GM23248 (cell line): ENCODE data around the gene BATF. TPM values are rescaled to one million over a fixed set of nuclear protein-coding genes. Genes with fewer than 3 reads are reported as not detected.

Source experiments
- DNase-seq: peaks from one replicate; pipeline ENCODE4 v3.0.0-alpha.2; 2015
- H2AFZ ChIP-seq: fragments of 200-600 bp; sonication (generic); 2 replicates; pipeline ENCODE4 v1.6.1; 2016; ENCODE audit warnings: antibody characterized with exemption
- H3F3A ChIP-seq: fragments of 200-600 bp; sonication (generic); 2 replicates; pipeline ENCODE4 v1.6.1; 2016; ENCODE audit warnings: mild to moderate bottlenecking, antibody characterized with exemption, mixed run types; ENCODE audit not compliant: insufficient read depth
- H3K27ac ChIP-seq: fragments of 200-600 bp; sonication (generic); 2 replicates; pipeline ENCODE4 v1.5.1; 2016; ENCODE audit warnings: mild to moderate bottlenecking
- H3K27me3 ChIP-seq: fragments of 200-600 bp; sonication (generic); replicated peaks from 2 replicates; pipeline ENCODE4 v1.6.1; 2016; ENCODE audit warnings: mild to moderate bottlenecking; ENCODE audit not compliant: insufficient read depth
- H3K36me3 ChIP-seq: fragments of 200-600 bp; sonication (generic); 2 replicates; pipeline ENCODE4 v1.6.1; 2016; ENCODE audit warnings: low read depth, mild to moderate bottlenecking
- H3K4me1 ChIP-seq: fragments of 200-600 bp; sonication (generic); 2 replicates; pipeline ENCODE4 v1.6.1; 2016; ENCODE audit warnings: mild to moderate bottlenecking; ENCODE audit not compliant: insufficient read depth
- H3K4me2 ChIP-seq: fragments of 200-600 bp; sonication (generic); one replicate; pipeline ENCODE4 v1.6.1; 2016; ENCODE audit warnings: mild to moderate bottlenecking; ENCODE audit not compliant: unreplicated experiment
- H3K4me3 ChIP-seq: fragments of 200-600 bp; sonication (generic); 2 replicates; pipeline ENCODE4 v1.5.1; 2016; ENCODE audit warnings: mild to moderate bottlenecking
- H3K79me2 ChIP-seq: fragments of 200-600 bp; sonication (generic); 2 replicates; pipeline ENCODE4 v1.6.1; 2016; ENCODE audit warnings: mild to moderate bottlenecking; ENCODE audit not compliant: insufficient read depth
- H3K9ac ChIP-seq: fragments of 200-600 bp; sonication (generic); 2 replicates; pipeline ENCODE4 v1.6.1; 2016; ENCODE audit warnings: mild to moderate bottlenecking
- H3K9me2 ChIP-seq: fragments of 200-600 bp; sonication (generic); 2 replicates; pipeline ENCODE4 v1.6.1; 2016; ENCODE audit warnings: mixed run types, mild to moderate bottlenecking, moderate library complexity; ENCODE audit not compliant: insufficient read depth
- H3K9me3 ChIP-seq: fragments of 200-600 bp; sonication (generic); one replicate; pipeline ENCODE4 v1.6.1; 2017; ENCODE audit warnings: low read depth
- H4K20me1 ChIP-seq: fragments of 200-600 bp; sonication (generic); 2 replicates; pipeline ENCODE4 v1.6.0; 2016; ENCODE audit not compliant: insufficient read depth
- EZH2 ChIP-seq: fragments of 200-600 bp; sonication (generic); IDR thresholded peaks from 2 replicates; pipeline ENCODE4 v1.6.1; 2018; ENCODE audit warnings: antibody characterized with exemption, mild to moderate bottlenecking; ENCODE audit not compliant: insufficient read depth, poor library complexity, severe bottlenecking
- EZH2phosphoT487 ChIP-seq: fragments of 200-600 bp; sonication (generic); IDR thresholded peaks from 2 replicates; pipeline ENCODE4 v1.6.1; 2018; ENCODE audit warnings: antibody characterized with exemption, moderate library complexity, mild to moderate bottlenecking, low read depth; ENCODE audit not compliant: insufficient read depth
- WGBS, 2 experiments: methylation state at CpG; one replicate each; pipeline ENCODE4 v1.1.6; 2015 to 2017; ENCODE audit warnings: low lambda C conversion rate in 2 of 2, low coverage in 1 of 2; ENCODE audit errors: missing lambda C conversion rate in 2 of 2; 5-methylcytosine and 5-hydroxymethylcytosine counted together
- in situ Hi-C: fragments of 300-500 bp; cut with MboI; formaldehyde crosslinking; loops from 2 replicates; pipeline ENCODE4 v1.15.0; 2020
- polyA plus RNA-seq: library from polyadenylated mRNA; unstranded; fragments of >200 nt; fragmentation: Nextera tagmentation; extraction: Ambion mirVana; gene quantifications from 2 replicates; pipeline ENCODE4 v1.2.1, GENCODE V29; 2016
- total RNA-seq: library from RNA; depleted of rRNA; stranded (reverse); fragments of >200 nt; shearing (Covaris generic); gene quantifications from 2 replicates; pipeline ENCODE4 v1.2.3, GENCODE V29; 2014

BATF gene
- total and polyA plus RNA-seq, 2 experiments from 2014 or later = not detected

DNA sequence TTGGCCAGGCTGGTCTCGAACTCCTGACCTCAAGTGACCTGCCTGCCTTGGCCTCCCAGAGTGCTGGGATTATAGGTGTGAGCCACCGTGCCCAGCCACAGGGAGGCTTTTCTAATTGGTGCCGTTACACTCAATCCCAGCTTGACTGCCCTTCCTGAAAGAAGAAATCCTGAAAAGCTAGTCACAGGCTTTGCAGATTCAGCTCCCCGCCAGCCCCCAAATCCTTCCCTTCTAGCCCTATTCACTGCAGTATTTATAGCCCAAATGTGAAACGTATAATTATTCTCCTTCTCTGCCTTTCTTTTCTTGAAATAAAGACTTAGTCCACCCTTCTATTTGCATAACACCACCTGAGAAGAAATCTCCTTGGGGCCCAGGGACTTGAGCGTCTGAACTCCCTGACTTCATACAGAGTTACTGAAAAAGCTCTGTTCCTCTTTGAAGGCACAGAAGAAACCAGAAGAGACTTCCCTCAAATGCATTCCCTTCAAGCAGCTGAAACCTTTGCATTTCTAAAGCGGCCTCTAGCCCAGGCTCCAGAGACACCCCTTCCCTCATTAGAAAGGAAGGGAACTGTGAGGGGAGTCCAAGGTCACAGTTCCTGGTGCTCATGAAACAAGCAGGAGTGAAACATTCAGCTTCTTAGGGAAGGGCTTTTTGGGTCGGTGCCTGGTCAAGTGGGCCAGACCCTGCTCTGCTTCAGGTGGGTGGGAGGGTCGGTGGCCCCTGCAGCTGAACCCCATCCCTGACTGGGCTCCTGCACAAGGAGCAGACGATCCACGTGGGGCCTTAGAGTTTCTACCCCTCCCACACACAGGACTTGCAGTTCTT, 42.3 kb upstream of the BATF start:
- no peaks in the 10 kb centered on the region for H4K20me1 ChIP-seq
- peaks cover 6% of the 10 kb centered on the region; the same call in 1 of the 2 replicates for H3F3A ChIP-seq
- no peaks in the 10 kb centered on the region for H3K4me1 ChIP-seq
- H3K9me2 ChIP-seq = no peaks in the 10 kb centered on the region
- H2AFZ ChIP-seq = no peak overlapping the region
- H3K9ac ChIP-seq = no peak overlapping the region
- no peak overlapping the region for H3K4me2 ChIP-seq
- in situ Hi-C loops = loop anchor here (10.0 kb wide), 1 partner anchor 165 kb away; no protein-coding TSS in a partner anchor
- 31 to 35% methylated on average over 11 of the region's 11 CpGs for WGBS, 2 experiments
- H3K27me3 ChIP-seq = no peaks in the 10 kb centered on the region
- no peaks in the 10 kb centered on the region for H3K79me2 ChIP-seq
- TF ChIP-seq EZH2 = no peak
- no peak for TF ChIP-seq EZH2phosphoT487
- H3K9me3 ChIP-seq = no peaks in the 10 kb centered on the region
- no peak overlapping the region for H3K4me3 ChIP-seq
- peaks cover 19% of the 10 kb centered on the region for H3K36me3 ChIP-seq
- no peak overlapping the region for H3K27ac ChIP-seq
- no peak for DNase-seq

DNA sequence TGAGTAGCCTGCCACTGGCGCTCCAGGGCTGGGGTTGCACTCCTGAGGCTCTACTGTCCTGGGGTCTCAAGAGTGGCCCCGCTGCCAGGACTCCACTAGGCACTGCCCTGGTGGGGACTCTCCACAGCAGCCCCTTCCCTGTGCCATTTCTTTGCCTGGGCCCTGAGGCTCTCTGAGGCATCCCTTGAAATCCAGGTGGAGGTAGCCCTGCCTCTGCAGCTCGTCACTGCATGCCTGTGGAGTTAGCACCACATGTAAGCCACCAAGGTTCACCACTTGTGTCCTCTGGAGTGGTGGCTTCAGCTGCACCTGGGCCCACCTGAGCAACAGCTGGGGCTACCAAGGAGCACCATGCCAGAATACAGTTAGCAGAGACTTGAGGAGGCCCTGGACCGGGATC, 39.9 kb upstream of the BATF start:
- no peak overlapping the region for H3K4me2 ChIP-seq
- TF ChIP-seq EZH2 (no peak), EZH2phosphoT487 (no peak)
- no peaks in the 10 kb centered on the region for H3K27me3 ChIP-seq
- no peaks in the 10 kb centered on the region; the same call in 1 of the 2 replicates for H3K36me3 ChIP-seq
- no peaks in the 10 kb centered on the region for H3K79me2 ChIP-seq
- no peak overlapping the region for H3K9ac ChIP-seq
- no peak for DNase-seq
- peaks cover 6% of the 10 kb centered on the region; the same call in 1 of the 2 replicates for H3F3A ChIP-seq
- H2AFZ ChIP-seq = no peak overlapping the region
- in situ Hi-C loops = loop anchor here (10.0 kb wide), 1 partner anchor 168 kb away; no protein-coding TSS in a partner anchor
- H3K27ac ChIP-seq = no peak overlapping the region
- 83 to 85% methylated on average over 4 of the region's 4 CpGs for WGBS, 2 experiments
- no peaks in the 10 kb centered on the region for H4K20me1 ChIP-seq
- no peak overlapping the region for H3K4me3 ChIP-seq
- no peaks in the 10 kb centered on the region for H3K9me3 ChIP-seq
- H3K9me2 ChIP-seq = no peaks in the 10 kb centered on the region
- H3K4me1 ChIP-seq = no peaks in the 10 kb centered on the region

DNA sequence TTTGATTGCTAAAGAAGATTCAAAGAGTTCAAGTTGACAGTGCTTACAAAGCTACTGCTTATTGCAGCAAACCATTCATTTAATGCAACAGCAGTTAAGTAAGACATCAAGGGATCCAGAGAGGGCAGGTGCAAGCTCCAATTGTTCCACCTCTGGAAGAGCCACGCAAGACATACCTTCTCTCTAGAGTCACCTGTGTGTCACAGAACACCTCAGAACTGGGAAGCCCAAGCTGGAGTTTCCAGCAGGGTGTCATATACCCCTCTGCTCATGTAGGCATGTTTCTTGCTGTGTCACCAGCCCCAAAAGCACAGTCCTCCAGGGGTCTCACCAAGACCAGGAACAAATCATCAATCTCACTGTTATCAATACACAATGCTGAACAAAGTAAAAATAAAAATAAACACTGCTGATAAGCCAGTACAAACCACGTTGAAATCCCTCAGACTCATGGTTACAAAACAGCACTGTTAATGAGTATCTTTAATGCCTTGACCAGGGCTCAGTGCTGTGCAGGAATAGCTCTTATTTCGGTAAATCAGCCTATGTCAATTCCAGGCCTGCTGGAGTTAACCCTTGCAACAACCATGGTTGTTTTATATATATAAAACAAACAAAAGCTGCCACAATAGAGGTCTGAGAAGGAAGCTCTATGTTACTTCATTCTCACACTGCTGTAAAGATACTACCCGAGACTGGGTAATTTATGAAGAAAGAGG, 37.4 kb upstream of the BATF start:
- H3K4me2 ChIP-seq = no peak overlapping the region
- H3F3A ChIP-seq = no peaks in the 10 kb centered on the region
- TF ChIP-seq EZH2 = no peak
- TF ChIP-seq EZH2phosphoT487 = no peak
- H3K27me3 ChIP-seq = no peaks in the 10 kb centered on the region
- DNase-seq = no peak
- H3K36me3 ChIP-seq = no peaks in the 10 kb centered on the region
- H4K20me1 ChIP-seq = no peaks in the 10 kb centered on the region
- WGBS, 2 experiments = 71 to 72% methylated on average over 4 of the region's 4 CpGs
- no peak overlapping the region for H3K9ac ChIP-seq
- H3K27ac ChIP-seq = no peak overlapping the region
- no peaks in the 10 kb centered on the region for H3K9me2 ChIP-seq
- no peaks in the 10 kb centered on the region for H3K9me3 ChIP-seq
- no peaks in the 10 kb centered on the region for H3K4me1 ChIP-seq
- no peak overlapping the region for H3K4me3 ChIP-seq
- in situ Hi-C loops = loop anchor here (10.0 kb wide), 1 partner anchor 170 kb away; no protein-coding TSS in a partner anchor
- no peak overlapping the region for H2AFZ ChIP-seq
- no peaks in the 10 kb centered on the region for H3K79me2 ChIP-seq

DNA sequence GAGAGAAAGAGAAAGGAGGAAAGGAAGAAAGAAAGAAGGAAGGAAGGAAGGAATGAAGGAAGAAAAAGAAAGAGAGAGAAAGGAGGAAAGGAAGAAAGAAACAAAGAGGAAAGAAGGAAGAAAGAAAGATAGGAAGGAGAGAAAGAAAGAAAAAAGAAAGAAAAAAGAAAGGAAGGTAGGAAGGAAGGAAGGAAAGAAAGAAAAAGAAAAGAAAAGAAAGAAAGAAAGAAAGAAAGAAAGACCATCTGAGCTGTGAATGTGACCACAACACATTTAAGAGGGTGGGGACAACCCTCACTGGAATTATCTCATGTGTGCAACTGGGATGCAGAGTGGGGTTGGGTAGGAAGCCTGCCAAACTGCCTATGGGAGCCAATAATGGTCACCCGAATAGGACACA, 36.0 kb upstream of the BATF start:
- H3K36me3 ChIP-seq = no peaks in the 10 kb centered on the region
- no peaks in the 10 kb centered on the region for H3K9me3 ChIP-seq
- no peak overlapping the region for H3K9ac ChIP-seq
- H3K27me3 ChIP-seq = no peaks in the 10 kb centered on the region
- H3K9me2 ChIP-seq = no peaks in the 10 kb centered on the region
- H4K20me1 ChIP-seq = no peaks in the 10 kb centered on the region
- no peaks in the 10 kb centered on the region for H3K79me2 ChIP-seq
- in situ Hi-C loops = loop anchor here (10.0 kb wide), 1 partner anchor 172 kb away; no protein-coding TSS in a partner anchor
- WGBS, 2 experiments = 88 to 95% methylated on average over 1 of the region's 1 CpG
- TF ChIP-seq EZH2 = no peak
- TF ChIP-seq EZH2phosphoT487 = no peak
- H3K4me2 ChIP-seq = no peak overlapping the region
- DNase-seq = no peak
- no peaks in the 10 kb centered on the region for H3F3A ChIP-seq
- H3K27ac ChIP-seq = no peak overlapping the region
- H2AFZ ChIP-seq = no peak overlapping the region
- H3K4me1 ChIP-seq = no peaks in the 10 kb centered on the region
- H3K4me3 ChIP-seq = no peak overlapping the region
